Right cardiac atrium (tissue), 5 donors: Measurements from ENCODE around the gene THAP7. TPM values are rescaled to one million over a fixed set of nuclear protein-coding genes. Genes with fewer than 3 reads are reported as not detected.
A peak's percentile ranks its signal among the peaks of the same experiment; 100 is the strongest.

ENCODE experiments used
- ATAC-seq, 2 donors: fragments of 200-7000 bp; cut with Tn5 transposase; one replicate each; pipeline versions ENCODE4 v1.8.0 to v1.9.1; 2020; ENCODE audit warnings: moderate library complexity in 2 of 2, mild to moderate bottlenecking in 1 of 2
- DNase-seq, 3 donors: peaks; one replicate each; pipeline ENCODE4 v3.0.0-alpha.2; 2020
- H3K27ac ChIP-seq: one replicate; pipeline ENCODE4 v1.5.1; 2013; ENCODE audit warnings: mild to moderate bottlenecking, low read length, control low read depth, moderate library complexity
- H3K27me3 ChIP-seq: one replicate; pipeline ENCODE4 v1.6.1; 2013; ENCODE audit not compliant: control insufficient read depth, insufficient read depth
- H3K4me1 ChIP-seq: one replicate; pipeline ENCODE4 v1.6.1; 2013; ENCODE audit warnings: low read length; ENCODE audit not compliant: control insufficient read depth, insufficient read depth
- H3K4me3 ChIP-seq: one replicate; pipeline ENCODE4 v1.5.1; 2013; ENCODE audit warnings: low read length, control low read depth
- H3K9me3 ChIP-seq: one replicate; pipeline ENCODE4 v1.6.1; 2013; ENCODE audit warnings: low read length; ENCODE audit not compliant: control insufficient read depth
- WGBS: extraction: QIAGEN DNeasy Blood & Tissue Kit; methylation state at CpG from one replicate; pipeline ENCODE4 v1.1.7; 2013; 5-methylcytosine and 5-hydroxymethylcytosine counted together
- intact Hi-C, 4 donors: fragments of 100-400 bp; cut with DNase I; formaldehyde crosslinking; loops; one replicate each; pipeline versions ENCODE4 v1.11.0 to v1.14.0; 2022 to 2023
- polyA plus RNA-seq: library from polyadenylated mRNA; stranded (reverse); fragments of 200-250 nt; gene quantifications from one replicate; pipeline ENCODE4 v1.2.3, GENCODE V29; 2013
- total RNA-seq, 4 donors: library from RNA; stranded (reverse); fragmentation: NEBNext Ultra II Directional; extraction: Animal tissue kit (Norgen Biotek cat#: 25700); gene quantifications; one replicate each; pipeline ENCODE4 v1.2.1, GENCODE V29; 2021
- donor health status: healthy with polysubstance abuse.
- donor health status: DM: no; HTN: yes; CAD: no.
- donor health status: DM: no; HTN: no; CAD: no.
- donor health status: DM: no; HTN: yes; CAD: no; lungs with severe emphysema.
- donor health status: DM: yes; HTN: yes; CAD: no.

Gene THAP7
- total and polyA plus RNA-seq, 5 donors: 23.2 to 38.2 (median 23.9) TPM

GRCh38 chr22:21030621-21031544, 29.0 kb upstream of the THAP7 start:
- no peaks in the 10 kb centered on the region for H3K9me3 ChIP-seq
- no peaks in the 10 kb centered on the region for H3K4me1 ChIP-seq
- WGBS: 92% methylated on average over 40 of the region's 40 CpGs
- no peak overlapping the region for H3K27ac ChIP-seq
- H3K27me3 ChIP-seq: no peaks in the 10 kb centered on the region
- intact Hi-C loops: no loop called here
- DNase-seq (peak in 2 of 3 donors; percentile 54 to 60), ATAC-seq (no peak)
- H3K4me3 ChIP-seq: no peak overlapping the region

DNA sequence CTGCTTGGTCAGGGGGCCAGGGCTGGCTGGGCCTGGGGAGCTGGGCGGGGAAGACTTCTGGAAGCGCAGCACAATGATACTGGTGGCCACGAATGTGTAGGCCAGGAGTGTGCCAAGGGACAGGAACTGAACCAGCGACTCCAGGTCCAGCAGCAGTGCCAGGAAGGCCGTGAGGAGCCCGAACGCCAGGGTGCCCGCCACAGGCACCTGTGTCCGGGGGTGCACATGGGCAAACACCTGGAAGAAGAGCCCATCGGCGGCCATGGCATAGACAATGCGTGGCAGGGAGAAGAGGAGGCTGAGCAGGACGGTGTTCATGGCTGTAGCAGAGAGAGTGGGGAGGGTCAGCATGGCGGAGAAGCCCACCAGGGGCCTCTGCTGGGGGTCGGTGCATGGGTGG, 28.1 kb upstream of the THAP7 start:
- no peak for ATAC-seq
- no peaks in the 10 kb centered on the region for H3K27me3 ChIP-seq
- H3K27ac ChIP-seq: no peak overlapping the region
- no peaks in the 10 kb centered on the region for H3K9me3 ChIP-seq
- peak in 2 of 3 donors; percentile 17 to 51 for DNase-seq
- intact Hi-C loops: no loop called here
- no peak overlapping the region for H3K4me3 ChIP-seq
- no peaks in the 10 kb centered on the region for H3K4me1 ChIP-seq
- WGBS: 89% methylated on average over 15 of the region's 15 CpGs

GRCh38 chr22:21029486-21030025, 27.6 kb upstream of the THAP7 start:
- 73% methylated on average over 12 of the region's 12 CpGs for WGBS
- Histone ChIP-seq H3K27ac (no peak overlapping the region), H3K4me1 (no peaks in the 10 kb centered on the region), H3K9me3 (no peaks in the 10 kb centered on the region), H3K27me3 (no peaks in the 10 kb centered on the region), H3K4me3 (no peak overlapping the region)
- intact Hi-C loops: loop anchor here in 1 of 4 donors (1.0 kb wide), 1 partner anchor 9 kb away; no protein-coding TSS in a partner anchor
- ATAC-seq (no peak), DNase-seq (peak in 2 of 3 donors; percentile 19 to 23)

- DNase-seq (peak in 2 of 3 donors; percentile 31 to 39), ATAC-seq (no peak)
- H3K4me1 ChIP-seq: no peaks in the 10 kb centered on the region
- intact Hi-C loops: loop anchor here in 1 of 4 donors (1.0 kb wide), 1 partner anchor 8 kb away; no protein-coding TSS in a partner anchor
- WGBS: 86% methylated on average over 13 of the region's 13 CpGs
- H3K27ac ChIP-seq: no peak overlapping the region
- H3K27me3 ChIP-seq: no peaks in the 10 kb centered on the region
- H3K4me3 ChIP-seq: no peak overlapping the region
- no peaks in the 10 kb centered on the region for H3K9me3 ChIP-seq
These were observed 26.6 kb upstream of the THAP7 start for GRCh38 chr22:21028277-21029251.

DNA sequence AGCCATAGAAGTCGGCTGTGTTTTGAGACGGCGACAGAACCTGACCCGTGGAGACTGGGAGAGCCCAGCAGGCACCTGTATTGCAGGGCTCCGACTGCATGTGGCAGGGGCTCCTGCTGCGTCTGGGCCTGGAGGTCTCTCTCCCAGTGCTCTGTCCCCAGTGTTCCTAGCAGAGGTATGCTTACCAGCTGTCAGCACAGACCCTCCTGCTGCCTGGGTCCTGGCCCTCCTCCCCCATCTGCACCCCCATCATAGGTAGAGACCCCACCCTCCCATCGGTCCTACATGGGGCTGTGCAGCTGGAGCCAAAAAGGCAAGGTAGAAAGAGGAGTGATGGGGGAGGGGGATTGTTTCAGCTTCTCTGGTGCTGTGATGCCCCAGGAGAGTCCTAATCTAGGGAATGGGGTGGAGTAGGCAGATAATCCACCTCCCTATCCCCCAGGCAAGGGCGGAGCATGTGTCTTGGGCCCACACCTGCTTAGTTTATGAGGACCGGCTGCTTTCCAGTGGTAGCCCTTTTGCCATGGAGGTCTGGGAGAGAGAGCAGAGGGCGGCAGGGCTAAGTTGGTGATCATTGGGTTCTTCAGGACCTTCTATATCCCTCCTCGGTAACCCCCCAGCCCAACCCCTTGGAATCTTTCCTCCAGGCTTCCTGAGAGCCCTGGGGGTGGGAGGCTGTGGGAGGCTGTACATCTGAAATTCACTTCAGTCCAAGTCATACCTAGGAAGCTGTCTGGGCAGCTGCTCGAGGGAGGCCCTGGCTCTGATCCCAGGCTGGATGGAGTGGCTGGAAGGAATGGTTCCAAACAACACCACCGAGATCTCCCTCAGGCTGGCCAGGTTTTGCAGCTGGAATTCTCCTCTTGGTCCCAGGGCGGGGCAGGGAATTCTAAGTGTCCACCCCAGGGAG, 25.1 kb upstream of the THAP7 start:
- WGBS: 66% methylated on average over 14 of the region's 14 CpGs

DNA sequence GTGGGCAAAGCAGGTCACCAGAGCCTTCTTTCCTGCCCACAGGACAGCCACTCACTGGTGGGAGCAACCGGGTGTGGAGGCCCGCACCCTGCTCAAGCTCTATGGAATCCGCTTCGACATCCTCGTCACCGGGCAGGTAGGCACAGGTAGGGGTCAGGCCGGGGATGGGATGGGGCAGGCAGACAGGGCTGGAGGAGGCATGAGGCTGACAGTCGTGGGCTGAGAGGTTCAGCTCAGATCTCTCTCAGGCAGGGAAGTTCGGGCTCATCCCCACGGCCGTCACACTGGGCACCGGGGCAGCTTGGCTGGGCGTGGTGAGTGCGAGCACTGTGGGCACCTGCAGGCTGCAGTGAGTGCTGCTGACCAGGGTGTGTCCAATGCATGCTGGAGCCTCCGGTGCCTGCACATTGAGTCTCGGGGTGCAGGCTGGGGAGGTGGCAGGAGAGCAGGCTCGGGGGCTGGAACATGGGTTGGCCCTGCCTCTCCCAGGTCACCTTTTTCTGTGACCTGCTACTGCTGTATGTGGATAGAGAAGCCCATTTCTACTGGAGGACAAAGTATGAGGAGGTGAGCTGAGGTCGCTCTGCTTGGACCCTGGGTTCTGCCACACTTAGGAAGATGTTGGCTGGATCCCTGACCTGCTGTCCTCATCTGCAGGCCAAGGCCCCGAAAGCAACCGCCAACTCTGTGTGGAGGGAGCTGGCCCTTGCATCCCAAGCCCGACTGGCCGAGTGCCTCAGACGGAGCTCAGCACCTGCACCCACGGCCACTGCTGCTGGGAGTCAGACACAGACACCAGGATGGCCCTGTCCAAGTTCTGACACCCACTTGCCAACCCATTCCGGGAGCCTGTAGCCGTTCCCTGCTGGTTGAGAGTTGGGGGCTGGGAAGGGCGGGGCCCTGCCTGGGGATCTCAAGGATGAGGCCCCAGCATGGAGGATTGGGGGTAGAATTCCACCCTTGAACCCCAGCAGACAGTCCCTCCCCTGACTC, 24.1 kb upstream of the THAP7 start:
- intact Hi-C loops: no loop called here
- Histone ChIP-seq H3K4me3 (no peak overlapping the region), H3K9me3 (no peaks in the 10 kb centered on the region), H3K27ac (no peak overlapping the region), H3K4me1 (no peaks in the 10 kb centered on the region), H3K27me3 (no peaks in the 10 kb centered on the region)
- peak in 1 of 3 donors; percentile 44 for DNase-seq
- 85% methylated on average over 27 of the region's 27 CpGs for WGBS
- ATAC-seq: no peak

More for the DNA sequence above, 25.1 kb upstream of the THAP7 start:
- DNase-seq: peak in 2 of 3 donors; percentile 72 to 85
- Histone ChIP-seq H3K4me1 (no peaks in the 10 kb centered on the region), H3K9me3 (no peaks in the 10 kb centered on the region), H3K27ac (no peak overlapping the region), H3K4me3 (no peak overlapping the region), H3K27me3 (no peaks in the 10 kb centered on the region)
- no peak for ATAC-seq
- intact Hi-C loops: no loop called here

DNA sequence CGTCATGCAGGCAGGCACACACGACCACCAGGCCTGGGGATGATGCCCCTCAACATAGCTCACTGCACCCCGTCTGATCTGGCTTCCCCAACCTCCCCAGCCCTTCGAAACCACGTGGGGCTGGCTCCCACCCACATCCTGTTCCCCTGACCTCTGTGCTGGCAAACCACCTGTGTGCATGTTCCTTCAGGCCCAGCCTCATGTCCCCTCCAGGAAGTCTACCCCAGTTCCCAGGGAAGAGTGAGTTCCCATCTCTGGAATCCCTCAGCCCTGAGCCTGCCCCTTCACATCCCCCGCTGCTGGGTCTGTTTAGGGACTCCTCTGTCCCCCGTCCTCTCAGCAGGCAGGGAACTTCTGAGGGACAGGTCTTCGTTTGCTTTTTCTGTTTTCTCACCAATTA, 23.3 kb upstream of the THAP7 start:
- no peaks in the 10 kb centered on the region for H3K9me3 ChIP-seq
- 71% methylated on average over 8 of the region's 8 CpGs for WGBS
- intact Hi-C loops: no loop called here
- DNase-seq: peak in 1 of 3 donors; percentile 31
- no peak overlapping the region for H3K27ac ChIP-seq
- H3K4me3 ChIP-seq: no peak overlapping the region
- no peaks in the 10 kb centered on the region for H3K4me1 ChIP-seq
- ATAC-seq: no peak
- H3K27me3 ChIP-seq: no peaks in the 10 kb centered on the region

DNA sequence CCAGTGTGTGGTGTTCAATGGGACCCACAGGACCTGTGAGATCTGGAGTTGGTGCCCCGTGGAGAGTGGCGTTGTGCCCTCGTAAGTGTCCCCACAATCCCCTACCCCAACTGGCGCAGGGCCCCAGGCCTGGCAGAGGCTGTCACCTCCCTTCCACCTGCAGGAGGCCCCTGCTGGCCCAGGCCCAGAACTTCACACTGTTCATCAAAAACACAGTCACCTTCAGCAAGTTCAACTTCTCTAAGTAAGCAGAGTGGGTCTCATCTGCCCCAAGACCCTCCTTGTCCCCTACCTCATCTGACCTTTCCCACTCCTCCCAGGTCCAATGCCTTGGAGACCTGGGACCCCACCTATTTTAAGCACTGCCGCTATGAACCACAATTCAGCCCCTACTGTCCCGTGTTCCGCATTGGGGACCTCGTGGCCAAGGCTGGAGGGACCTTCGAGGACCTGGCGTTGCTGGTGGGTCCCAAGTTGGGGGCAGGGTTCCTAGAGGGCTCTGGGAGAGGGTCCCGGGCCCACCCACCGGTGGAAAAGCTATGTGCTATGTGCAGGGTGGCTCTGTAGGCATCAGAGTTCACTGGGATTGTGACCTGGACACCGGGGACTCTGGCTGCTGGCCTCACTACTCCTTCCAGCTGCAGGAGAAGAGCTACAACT, 21.2 kb upstream of the THAP7 start:
- Histone ChIP-seq H3K9me3 (no peaks in the 10 kb centered on the region), H3K4me1 (no peaks in the 10 kb centered on the region), H3K27ac (no peak overlapping the region), H3K27me3 (no peaks in the 10 kb centered on the region), H3K4me3 (no peak overlapping the region)
- DNase-seq (peak in 1 of 3 donors; percentile 38), ATAC-seq (no peak)
- 83% methylated on average over 13 of the region's 13 CpGs for WGBS
- intact Hi-C loops: no loop called here

GRCh38 chr22:21022507-21022906, 20.6 kb upstream of the THAP7 start:
- no peaks in the 10 kb centered on the region for H3K9me3 ChIP-seq
- ATAC-seq: no peak
- no peaks in the 10 kb centered on the region for H3K27me3 ChIP-seq
- DNase-seq: peak in 1 of 3 donors; percentile 12
- H3K4me3 ChIP-seq: no peak overlapping the region
- 66% methylated on average over 10 of the region's 10 CpGs for WGBS
- intact Hi-C loops: no loop called here
- no peaks in the 10 kb centered on the region for H3K4me1 ChIP-seq
- no peak overlapping the region for H3K27ac ChIP-seq
